AG04449 (cell line): ENCODE data around the gene PHF20.

ENCODE experiments used
- CTCF ChIA-PET: fragments of 350-600 bp; formaldehyde crosslinking; extraction: SDS; loops from one replicate; lab custom pipeline; 2021; ENCODE audit warnings: antibody characterized with exemption; lab: Yijun Ruan, JAX
- POLR2A ChIA-PET: fragments of 400-600, 350-600 bp; formaldehyde crosslinking; extraction: SDS; loops from one replicate; lab custom pipeline; 2020; ENCODE audit warnings: antibody characterized with exemption, inconsistent platforms; lab: Yijun Ruan, JAX
- DNase-seq: peaks from one replicate; pipeline ENCODE4 v3.0.0-alpha.2; 2010; ENCODE audit warnings: low read depth, low spot score
- H3K4me3 ChIP-seq: 2 replicates; pipeline ENCODE4 v1.5.1; 2011; ENCODE audit warnings: low read depth, mild to moderate bottlenecking, control low read depth, low read length
- TF ChIP-seq, protein P1 (sequence below): IDR thresholded peaks from one replicate; pipeline ENCODE4 v1.5.1; 2011; ENCODE audit warnings: mild to moderate bottlenecking, moderate library complexity, low read length, control low read depth, inconsistent platforms; ENCODE audit not compliant: insufficient read depth; ENCODE audit errors: missing control alignments

Gene PHF20

DNA sequence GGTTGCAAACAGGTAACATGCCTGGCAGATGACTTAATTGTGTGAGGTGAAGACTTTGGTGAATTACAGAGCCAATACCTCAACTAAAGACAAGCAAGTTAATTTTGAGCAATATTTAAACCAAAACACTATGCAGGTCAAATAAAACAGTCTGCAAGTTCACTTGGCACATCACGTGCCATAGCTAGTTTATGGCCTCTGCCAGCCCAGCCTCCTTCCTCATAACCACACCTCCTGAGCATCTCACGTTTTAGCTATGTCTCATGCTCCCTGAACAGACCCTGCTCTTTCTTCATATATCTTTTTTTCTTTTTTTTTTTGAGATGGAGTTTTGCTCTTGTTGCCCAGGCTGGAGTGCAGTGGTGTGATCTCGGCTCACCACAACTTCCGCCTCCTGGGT, 192.1 kb downstream of the PHF20 start:
- ChIA-PET POLR2A (no interaction called here), CTCF (interaction anchor here (1.0 to 17.8 kb wide), 5 partner anchors 9 to 175 kb away, joined by 3 to 148 read pairs (median 5); partner anchors contain the start of gene SCAND1)
- no peak for DNase-seq
- H3K4me3 ChIP-seq = no peak overlapping the region
- TF ChIP-seq, protein P1, sequence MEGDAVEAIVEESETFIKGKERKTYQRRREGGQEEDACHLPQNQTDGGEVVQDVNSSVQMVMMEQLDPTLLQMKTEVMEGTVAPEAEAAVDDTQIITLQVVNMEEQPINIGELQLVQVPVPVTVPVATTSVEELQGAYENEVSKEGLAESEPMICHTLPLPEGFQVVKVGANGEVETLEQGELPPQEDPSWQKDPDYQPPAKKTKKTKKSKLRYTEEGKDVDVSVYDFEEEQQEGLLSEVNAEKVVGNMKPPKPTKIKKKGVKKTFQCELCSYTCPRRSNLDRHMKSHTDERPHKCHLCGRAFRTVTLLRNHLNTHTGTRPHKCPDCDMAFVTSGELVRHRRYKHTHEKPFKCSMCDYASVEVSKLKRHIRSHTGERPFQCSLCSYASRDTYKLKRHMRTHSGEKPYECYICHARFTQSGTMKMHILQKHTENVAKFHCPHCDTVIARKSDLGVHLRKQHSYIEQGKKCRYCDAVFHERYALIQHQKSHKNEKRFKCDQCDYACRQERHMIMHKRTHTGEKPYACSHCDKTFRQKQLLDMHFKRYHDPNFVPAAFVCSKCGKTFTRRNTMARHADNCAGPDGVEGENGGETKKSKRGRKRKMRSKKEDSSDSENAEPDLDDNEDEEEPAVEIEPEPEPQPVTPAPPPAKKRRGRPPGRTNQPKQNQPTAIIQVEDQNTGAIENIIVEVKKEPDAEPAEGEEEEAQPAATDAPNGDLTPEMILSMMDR = no peak

DNA sequence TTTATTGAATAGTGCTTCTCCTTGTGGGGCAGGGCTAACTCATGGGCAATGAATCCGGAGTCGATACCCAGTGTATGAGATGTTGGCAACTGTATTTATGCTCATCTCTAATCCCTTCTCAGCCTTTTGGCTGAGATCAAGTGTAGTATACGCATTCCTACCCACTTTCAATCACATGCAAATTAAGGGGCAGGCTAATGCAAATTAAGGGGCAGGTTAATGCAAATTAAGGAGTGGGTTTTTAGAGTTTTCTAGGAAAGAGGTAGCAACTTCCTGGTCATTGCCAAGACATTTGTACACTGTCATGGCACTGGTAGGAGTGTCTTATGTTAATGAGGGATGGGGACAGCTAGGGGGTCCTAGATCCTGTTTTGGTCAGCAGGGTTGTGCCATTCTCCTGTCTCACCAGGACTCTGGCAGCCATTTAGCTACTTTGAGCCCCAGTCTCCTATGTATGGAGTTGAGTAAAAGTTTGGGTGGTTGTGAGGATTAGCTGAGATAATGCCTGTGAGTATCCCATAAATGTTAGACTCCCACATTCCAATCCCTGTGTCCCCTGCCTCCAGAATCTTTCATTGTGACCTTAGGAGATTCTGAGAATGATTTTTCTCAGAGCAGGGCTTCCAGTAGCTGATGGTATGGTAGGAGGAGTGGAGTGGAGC, 196.3 kb downstream of the PHF20 start, which contains the start of gene CNBD2:
CNBD2 (plus strand) TSS at position 612 of the 662 bp plus-strand sequence. CDS start 173 bp downstream, outside the sequence.
- TF ChIP-seq, protein P1 = no peak
- CTCF ChIA-PET = interaction anchor here (0.8 to 17.8 kb wide), 6 partner anchors 10 to 171 kb away, joined by 3 to 148 read pairs (median 5); partner anchors contain the start of gene SCAND1

DNA sequence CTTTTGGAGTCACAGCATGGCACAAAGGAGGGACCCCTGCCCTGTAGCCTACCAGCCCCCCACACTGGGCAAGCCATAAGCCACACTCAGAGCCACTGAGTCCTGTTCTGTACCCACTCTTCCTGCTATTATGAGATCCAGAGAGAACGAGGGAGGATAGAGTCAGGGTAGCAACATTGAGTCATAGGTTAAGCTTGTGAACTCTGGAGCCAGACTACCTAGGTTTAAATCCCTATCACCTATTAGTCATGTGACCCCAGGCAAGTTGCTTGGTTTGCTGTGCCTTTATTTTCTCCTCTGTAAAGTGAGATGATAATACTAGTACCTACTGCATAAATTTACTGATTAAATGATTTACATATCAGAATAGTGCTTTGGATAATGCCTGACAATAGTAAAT, 197.1 kb downstream of the PHF20 start:
- TF ChIP-seq, protein P1 = no peak
- POLR2A ChIA-PET = interaction anchor here (0.7 to 1.8 kb wide), 2 partner anchors 15 to 572 kb away, joined by 3 to 4 read pairs; partner anchors contain the start of gene SCAND1
- CTCF ChIA-PET = interaction anchor here (1.1 to 17.8 kb wide), 5 partner anchors 9 to 170 kb away, joined by 3 to 148 read pairs (median 5); partner anchors contain the start of gene SCAND1
- H3K4me3 ChIP-seq = no peak overlapping the region
- no peak for DNase-seq

More for the DNA sequence above, 196.3 kb downstream of the PHF20 start, which contains the start of gene CNBD2:
- H3K4me3 ChIP-seq = no peak within 1 kb of the TSS
- DNase-seq = no peak
- POLR2A ChIA-PET = interaction anchor here (0.7 to 1.8 kb wide), 2 partner anchors 14 to 572 kb away, joined by 3 to 4 read pairs; partner anchors contain the start of gene SCAND1

DNA sequence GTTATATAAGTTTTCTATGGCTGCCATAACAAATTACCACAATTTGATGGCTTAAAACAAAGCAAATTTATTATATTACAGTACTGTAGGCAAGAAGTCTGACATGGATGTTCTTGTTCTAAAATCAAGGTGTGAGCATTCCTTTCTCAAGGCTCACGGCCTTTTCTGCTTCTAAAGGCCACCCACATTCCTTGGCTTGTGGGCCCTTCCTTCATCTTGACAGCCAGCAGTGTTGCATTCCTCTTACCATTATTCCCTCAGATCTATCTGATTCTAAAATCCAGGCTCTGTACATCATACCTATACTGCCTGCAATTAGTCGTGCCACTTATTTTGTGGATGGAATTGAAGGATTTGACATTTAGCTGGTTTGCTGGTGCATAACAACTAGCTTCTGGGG, 200.2 kb downstream of the PHF20 start:
- no peak overlapping the region for H3K4me3 ChIP-seq
- ChIA-PET CTCF (interaction anchor here (0.7 to 17.8 kb wide), 5 partner anchors 10 to 23 kb away, joined by 3 to 148 read pairs (median 6); partner anchors contain the start of gene SCAND1), POLR2A (interaction anchor here (1.4 kb wide), 1 partner anchor 18 kb away, joined by 4 read pairs; the partner anchor contains the start of gene SCAND1)
- TF ChIP-seq, protein P1 = no peak
- no peak for DNase-seq

DNA sequence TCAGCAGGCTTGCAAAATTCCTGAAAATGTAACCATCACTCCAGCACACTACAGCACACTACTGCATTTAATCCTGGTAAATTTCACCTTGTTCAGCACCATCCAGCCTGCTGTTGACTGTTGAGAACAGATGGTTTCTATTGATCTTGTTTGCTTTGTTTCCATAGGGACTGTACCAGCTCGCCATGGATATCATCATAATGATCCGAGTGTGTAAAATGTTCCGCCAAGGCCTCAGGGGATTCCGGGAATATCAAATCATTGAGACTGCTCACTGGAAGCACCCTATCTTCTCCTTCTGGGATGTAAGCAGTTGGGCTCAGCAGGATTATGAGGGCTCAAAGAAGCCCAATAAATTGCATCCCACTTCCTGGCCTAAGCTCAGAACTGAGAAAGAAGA, 200.6 kb downstream of the PHF20 start:
- CTCF ChIA-PET = interaction anchor here (0.7 to 17.8 kb wide), 4 partner anchors 13 to 22 kb away, joined by 3 to 148 read pairs (median 15); partner anchors contain the start of gene SCAND1
- TF ChIP-seq, protein P1 = no peak
- POLR2A ChIA-PET = interaction anchor here (1.4 kb wide), 1 partner anchor 19 kb away, joined by 4 read pairs; the partner anchor contains the start of gene SCAND1
- no peak overlapping the region for H3K4me3 ChIP-seq
- DNase-seq = no peak

DNA sequence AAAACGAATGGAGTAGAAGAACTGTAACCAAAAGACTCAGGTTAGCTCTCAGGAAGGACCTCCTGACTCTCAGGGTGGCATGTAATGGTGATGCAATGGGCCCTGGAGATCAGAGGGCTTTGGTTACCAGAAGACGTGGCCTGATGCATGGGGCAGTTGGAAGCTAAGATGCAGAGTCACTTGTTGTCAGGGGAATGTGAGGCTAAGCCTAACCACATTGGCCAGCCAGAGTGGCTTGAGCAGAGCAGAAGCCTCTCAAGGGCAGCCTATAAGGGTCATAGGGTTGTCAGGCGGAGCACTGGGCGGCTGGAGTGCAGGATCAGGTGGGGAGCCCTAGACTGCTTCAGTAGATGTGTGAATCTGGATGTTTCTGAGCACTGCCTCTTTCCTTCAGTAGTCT, 202.4 kb downstream of the PHF20 start:
- DNase-seq = no peak
- TF ChIP-seq, protein P1 = no peak
- ChIA-PET POLR2A (no interaction called here), CTCF (interaction anchor here (0.9 to 17.8 kb wide), 3 partner anchors 18 to 228 kb away, joined by 3 to 148 read pairs (median 27); partner anchors contain the start of gene SCAND1)
- H3K4me3 ChIP-seq = no peak overlapping the region
